AG08395 (cell line): ENCODE results near the gene SLC49A3.

Source experiments
- DNase-seq: peaks from one replicate; pipeline ENCODE4 v3.0.0; 2012; ENCODE audit warnings: mixed read lengths, low spot score

Gene SLC49A3

GRCh38 chr4:632926-633325 lies 56.0 kb downstream of the SLC49A3 start:
- no peak for DNase-seq

GRCh38 chr4:632196-632790 lies 56.7 kb downstream of the SLC49A3 start:
- DNase-seq, result no peak
